Cardiac fibroblast (primary cell): Measurements from ENCODE around the gene SNX17.
"Not testable (repeated sequence)": the region's sequence is repeated elsewhere in the genome, so short reads cannot be mapped to it uniquely, and the experiment has no call there.

Experiments
- DNase-seq, 2 donors: peaks; one replicate each; pipeline versions ENCODE4 v3.0.0 to v3.0.0-alpha.2; 2010; ENCODE audit warnings: low read depth in 2 of 2
- H3K4me3 ChIP-seq, 2 donors: replicated peaks in 1 of 2; 1 replicate in 1 of 2; 2 replicates in 1 of 2; pipeline ENCODE4 v1.5.1; 2011; ENCODE audit warnings: low read depth in 2 of 2, low read length in 2 of 2, mild to moderate bottlenecking in 2 of 2, moderate library complexity in 1 of 2
- TF ChIP-seq, protein P1 (sequence below): IDR thresholded peaks from one replicate; pipeline ENCODE4 v1.5.1; 2011; ENCODE audit warnings: low read depth, mild to moderate bottlenecking, low read length, inconsistent platforms

Gene SNX17

DNA sequence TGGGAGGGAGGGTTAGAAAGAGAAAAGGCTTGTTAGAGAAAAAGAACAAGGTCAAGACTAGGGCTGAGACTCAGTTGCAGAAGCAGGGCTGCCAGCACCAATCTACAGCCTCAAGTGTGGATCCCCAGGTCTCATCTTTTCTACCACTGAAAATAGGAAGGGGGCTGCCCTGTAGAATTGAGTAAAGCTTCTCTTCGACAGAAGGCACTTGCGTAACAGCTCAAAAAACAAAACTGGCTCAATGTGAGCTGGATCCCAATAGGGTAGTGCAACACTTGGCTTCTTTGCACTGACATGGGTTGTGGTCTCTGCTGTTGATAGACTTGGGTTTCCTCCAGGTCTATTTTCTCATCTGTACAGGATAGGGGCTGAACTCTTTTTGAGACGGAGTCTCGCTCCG, 45.7 kb upstream of the SNX17 start:
- H3K4me3 ChIP-seq: no peak overlapping the region
- TF ChIP-seq, protein P1, sequence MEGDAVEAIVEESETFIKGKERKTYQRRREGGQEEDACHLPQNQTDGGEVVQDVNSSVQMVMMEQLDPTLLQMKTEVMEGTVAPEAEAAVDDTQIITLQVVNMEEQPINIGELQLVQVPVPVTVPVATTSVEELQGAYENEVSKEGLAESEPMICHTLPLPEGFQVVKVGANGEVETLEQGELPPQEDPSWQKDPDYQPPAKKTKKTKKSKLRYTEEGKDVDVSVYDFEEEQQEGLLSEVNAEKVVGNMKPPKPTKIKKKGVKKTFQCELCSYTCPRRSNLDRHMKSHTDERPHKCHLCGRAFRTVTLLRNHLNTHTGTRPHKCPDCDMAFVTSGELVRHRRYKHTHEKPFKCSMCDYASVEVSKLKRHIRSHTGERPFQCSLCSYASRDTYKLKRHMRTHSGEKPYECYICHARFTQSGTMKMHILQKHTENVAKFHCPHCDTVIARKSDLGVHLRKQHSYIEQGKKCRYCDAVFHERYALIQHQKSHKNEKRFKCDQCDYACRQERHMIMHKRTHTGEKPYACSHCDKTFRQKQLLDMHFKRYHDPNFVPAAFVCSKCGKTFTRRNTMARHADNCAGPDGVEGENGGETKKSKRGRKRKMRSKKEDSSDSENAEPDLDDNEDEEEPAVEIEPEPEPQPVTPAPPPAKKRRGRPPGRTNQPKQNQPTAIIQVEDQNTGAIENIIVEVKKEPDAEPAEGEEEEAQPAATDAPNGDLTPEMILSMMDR: no peak
- no peak for DNase-seq

DNA sequence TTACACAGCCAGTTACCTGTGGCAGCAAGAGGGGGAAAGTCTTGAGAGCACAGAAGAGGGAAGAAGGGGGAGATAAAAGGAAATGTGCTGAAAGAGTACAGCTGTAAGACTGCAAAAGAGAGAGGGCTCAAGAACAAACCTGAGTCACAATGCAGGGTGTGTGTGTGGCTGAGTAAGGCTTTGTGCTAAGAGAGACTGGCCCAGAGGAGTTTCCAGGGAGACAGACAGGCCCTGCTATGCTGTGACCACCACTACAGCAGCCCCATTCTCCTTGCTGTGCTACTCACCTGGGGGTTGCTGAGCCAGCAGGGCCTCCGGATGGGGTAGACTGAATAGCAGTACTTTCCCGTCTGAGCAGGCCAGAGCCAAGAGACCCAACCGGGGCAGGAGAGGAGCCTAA, 35.1 kb upstream of the SNX17 start:
- TF ChIP-seq, protein P1: no peak
- no peak for DNase-seq
- no peak overlapping the region for H3K4me3 ChIP-seq

GRCh38 chr2:27336173-27336572, 34.2 kb upstream of the SNX17 start:
- no peak overlapping the region for H3K4me3 ChIP-seq
- DNase-seq: no peak
- TF ChIP-seq, protein P1: no peak

DNA sequence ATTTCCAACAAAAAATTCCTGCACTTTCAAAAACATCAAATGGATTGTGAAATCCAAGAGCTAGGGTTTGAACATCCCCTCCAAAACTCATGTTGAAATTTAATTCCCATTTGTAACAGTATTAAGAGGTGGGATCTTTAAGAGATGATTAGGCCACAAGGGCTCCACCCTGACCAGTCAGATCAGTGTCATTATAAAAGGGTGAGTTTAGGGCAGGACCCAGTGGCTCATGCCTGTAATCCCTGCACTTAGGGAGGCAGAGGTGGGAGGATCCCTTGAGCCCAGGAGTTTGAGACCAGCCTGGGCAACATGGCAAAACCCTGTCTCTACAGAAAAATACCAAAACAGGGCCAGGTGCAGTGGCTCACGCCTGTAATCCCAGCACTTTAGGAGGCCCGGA, 22.8 kb upstream of the SNX17 start:
- H3K4me3 ChIP-seq: no peak overlapping the region
- DNase-seq: no peak
- TF ChIP-seq, protein P1: no peak

- DNase-seq: no peak
- TF ChIP-seq, protein P1: no peak
- no peak overlapping the region for H3K4me3 ChIP-seq
These were observed 20.2 kb upstream of the SNX17 start for GRCh38 chr2:27350106-27350693.

DNA sequence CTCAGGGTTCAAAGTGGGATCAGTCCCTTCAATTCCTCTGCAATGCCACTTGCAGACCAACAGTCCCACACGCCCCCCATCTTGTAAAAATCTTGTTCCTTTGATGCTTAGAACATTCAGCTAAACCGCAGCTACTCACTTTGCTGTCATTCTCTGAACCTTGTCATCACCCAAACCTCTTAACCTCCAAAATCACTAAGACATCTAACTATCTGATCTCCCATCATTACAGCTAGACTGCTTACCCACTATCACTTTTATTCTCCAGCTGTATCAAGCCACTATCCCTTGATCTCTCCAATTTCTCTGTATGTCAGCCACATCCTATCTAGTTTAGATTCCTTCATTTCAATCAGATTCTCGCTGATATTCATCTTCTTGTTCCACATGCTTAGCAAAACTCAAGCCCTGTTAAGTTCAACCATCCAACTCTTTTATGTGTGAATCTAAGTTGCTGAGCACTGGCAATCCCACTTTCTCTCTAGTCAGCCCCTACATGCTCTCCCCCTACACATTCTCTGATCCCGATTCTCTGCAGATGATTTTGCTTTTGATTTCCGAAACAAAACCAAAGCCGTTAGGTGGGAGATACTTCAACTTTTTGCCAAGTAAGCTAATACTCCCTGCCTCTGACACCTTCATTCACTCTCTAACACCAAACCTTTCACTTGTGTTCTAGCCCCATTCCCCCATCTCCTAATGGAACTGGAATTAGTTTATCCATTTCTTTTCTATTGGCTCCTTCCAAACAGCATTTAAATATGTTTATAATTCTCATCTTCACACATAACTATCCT, 18.4 kb upstream of the SNX17 start:
- TF ChIP-seq, protein P1: no peak
- no peak overlapping the region for H3K4me3 ChIP-seq
- DNase-seq: no peak

DNA sequence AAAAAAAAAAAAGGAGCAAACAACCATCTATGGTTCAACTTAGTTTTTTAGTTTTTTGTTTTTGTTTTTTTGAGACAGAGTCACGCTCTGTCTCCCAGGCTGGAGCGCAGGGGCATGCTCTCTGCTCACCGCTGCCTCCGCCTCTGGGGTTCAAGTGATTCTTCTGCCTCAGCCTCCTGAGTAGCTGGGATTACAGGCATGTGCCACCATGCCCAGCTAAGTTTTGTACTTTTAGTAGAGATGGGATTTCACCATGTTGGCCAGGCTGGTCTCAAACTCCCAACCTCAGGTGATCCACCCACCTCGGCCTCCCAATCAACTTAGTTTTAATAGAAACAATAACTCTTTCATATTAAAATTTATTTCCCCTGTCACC, 17.0 kb upstream of the SNX17 start:
- not testable (repeated sequence) for H3K4me3 ChIP-seq, DNase-seq
